HepG2 (cell line): ENCODE measurements around the gene BLOC1S4. TPM values are rescaled to one million over a fixed set of nuclear protein-coding genes. Genes with fewer than 3 reads are reported as not detected.

ENCODE experiments used
- ATAC-seq: fragments of 200-7000 bp; cut with Tn5 transposase; 3 replicates; pipeline ENCODE4 v1.9.1; 2020; ENCODE audit warnings: mild to moderate bottlenecking, moderate library complexity
- BruUV-seq: library from RNA; stranded (reverse); fragments of 400-500 nt; replicated peaks from 2 replicates; lab custom pipeline; 2021; lab: Mats Ljungman, UMichigan
- CTCF ChIA-PET: fragments of 300-600 bp; formaldehyde crosslinking; extraction: SDS; loops from one replicate; lab custom pipeline; 2021; ENCODE audit warnings: low total read pairs, inconsistent platforms, low intra/inter-chr PET ratio; lab: Yijun Ruan, JAX
- POLR2A ChIA-PET: fragments of 350-600 bp; sonication (Branson Sonifier 250); formaldehyde crosslinking; loops from one replicate; lab custom pipeline; 2020; ENCODE audit warnings: antibody characterized with exemption, inconsistent platforms; lab: Yijun Ruan, JAX
- DNase-seq: peaks from one replicate; pipeline ENCODE4 v3.0.0-alpha.2; 2015; ENCODE audit warnings: low spot score
- FAIRE-seq: peaks from 3 replicates; lab custom pipeline; 2011; peaks lifted over from hg19 to GRCh38; lab: Jason Lieb, UNC
- H2AFZ ChIP-seq: one replicate; pipeline ENCODE4 v1.6.1; 2011; ENCODE audit warnings: low read length, inconsistent platforms
- H3K27ac ChIP-seq: fragments of 300-600 bp; 3 replicates; pipeline ENCODE4 v1.8.0; 2011; ENCODE audit warnings: mixed run types, mild to moderate bottlenecking, mixed read lengths, low read length, inconsistent platforms; ENCODE audit not compliant: insufficient read depth; ENCODE audit errors: extremely low read length
- H3K27me3 ChIP-seq, 2 experiments: fragments of 200-600 bp in 1 of 2; 2 replicates in 1 of 2; 3 replicates in 1 of 2; pipeline versions ENCODE4 v1.6.0 to v1.8.0; 2011; ENCODE audit warnings: low read length in 2 of 2, mild to moderate bottlenecking in 2 of 2, moderate library complexity in 2 of 2, inconsistent platforms in 1 of 2; ENCODE audit not compliant: insufficient read depth in 2 of 2, control insufficient read depth in 1 of 2
- H3K36me3 ChIP-seq, 2 experiments: fragments of 200-600 bp in 1 of 2; replicated peaks in 1 of 2; 2 replicates in 1 of 2; 3 replicates in 1 of 2; pipeline versions ENCODE4 v1.5.1 to v1.8.0; 2011; ENCODE audit warnings: low read length in 2 of 2, inconsistent platforms in 1 of 2; ENCODE audit not compliant: insufficient read depth in 2 of 2, control insufficient read depth in 1 of 2
- H3K4me1 ChIP-seq: 2 replicates; pipeline ENCODE4 v1.5.1; 2012; ENCODE audit warnings: low read length, inconsistent platforms; ENCODE audit not compliant: insufficient read depth
- H3K4me2 ChIP-seq: 2 replicates; pipeline ENCODE4 v1.6.0; 2011; ENCODE audit warnings: low read depth, low read length, inconsistent platforms
- H3K4me3 ChIP-seq, 3 experiments: fragments of 200-600 bp in 1 of 3; sonication (generic), shearing (Covaris generic) in 1 of 3; replicated peaks in 1 of 3; 2 replicates each; pipeline ENCODE4 v1.5.1; 2011 to 2016; ENCODE audit warnings: low read length in 3 of 3, inconsistent platforms in 2 of 3, low read depth in 2 of 3, mild to moderate bottlenecking in 2 of 3, control low read depth in 1 of 3, mixed read lengths in 1 of 3; ENCODE audit not compliant: insufficient read depth in 1 of 3
- H3K79me2 ChIP-seq: one replicate; pipeline ENCODE4 v1.6.1; 2011; ENCODE audit warnings: low read length, inconsistent platforms; ENCODE audit not compliant: insufficient read depth
- H3K9ac ChIP-seq: 2 replicates; pipeline ENCODE4 v1.6.0; 2011; ENCODE audit warnings: mild to moderate bottlenecking, low read depth, low read length, inconsistent platforms; ENCODE audit not compliant: insufficient read depth
- H3K9me3 ChIP-seq: 2 replicates; pipeline ENCODE4 v1.5.1; 2012; ENCODE audit warnings: mild to moderate bottlenecking, low read length
- H4K20me1 ChIP-seq: 2 replicates; pipeline ENCODE4 v1.6.0; 2011; ENCODE audit warnings: inconsistent platforms, mild to moderate bottlenecking, low read length, moderate library complexity; ENCODE audit not compliant: insufficient read depth
- HOXA3 ChIP-seq: sonication (generic); formaldehyde crosslinking; IDR thresholded peaks from 2 replicates; pipeline ENCODE4 v1.5.0; 2020; ENCODE audit warnings: missing genetic modification reagents
- PBX2 ChIP-seq: IDR thresholded peaks from 2 replicates; pipeline ENCODE4 v1.6.1; 2016; ENCODE audit warnings: control low read depth
- SMC3 ChIP-seq: IDR thresholded peaks from 2 replicates; pipeline ENCODE4 v1.6.1; 2011; ENCODE audit warnings: low read length, improper control_type of control experiment
- STAG1 ChIP-seq: sonication (generic); formaldehyde crosslinking; IDR thresholded peaks from 2 replicates; pipeline ENCODE4 v1.4.0; 2020; ENCODE audit warnings: missing genetic modification reagents
- TARDBP ChIP-seq: sonication (generic); formaldehyde crosslinking; IDR thresholded peaks from 2 replicates; pipeline ENCODE4 v1.8.0; 2022; ENCODE audit warnings: mild to moderate bottlenecking, missing genetic modification reagents
- TCF12 ChIP-seq, 2 experiments: fragments of 450-650 bp in 1 of 2; sonication (generic) in 1 of 2; formaldehyde crosslinking in 1 of 2; IDR thresholded peaks; 2 replicates each; pipeline versions ENCODE4 v1.6.1 to v1.8.0; 2017 to 2022; ENCODE audit warnings: antibody characterized with exemption in 1 of 2, mild to moderate bottlenecking in 1 of 2, missing genetic modification reagents in 1 of 2, moderate library complexity in 1 of 2
- ZNF687 ChIP-seq: sonication (generic); formaldehyde crosslinking; IDR thresholded peaks from 2 replicates; pipeline ENCODE4 v1.5.1; 2020; ENCODE audit warnings: mild to moderate bottlenecking, missing genetic modification reagents, moderate library complexity
- WGBS: methylation state at CpG from one replicate; pipeline ENCODE4 v1.1.6; 2017; ENCODE audit warnings: low lambda C conversion rate; 5-methylcytosine and 5-hydroxymethylcytosine counted together
- in situ Hi-C: cut with HindIII; loops from 2 replicates; pipeline ENCODE4 v1.10.0; 2017; ENCODE audit warnings: low pct_unique_long_range_greater_than_20kb; ENCODE audit not compliant: extremely low pct_ligation_motif_present
- intact Hi-C: fragments of 100-400 bp; cut with micrococcal nuclease; formaldehyde crosslinking; loops from one replicate; pipeline ENCODE4 v1.10.0; 2022; ENCODE audit not compliant: unreplicated experiment
- polyA plus RNA-seq, 8 experiments: library from polyadenylated mRNA; depleted of rRNA in 3 of 8; stranded (reverse) in 7 of 8; unstranded in 1 of 8; fragments of >200 nt; fragmentation: Illumina TruSeq in 4 of 8; extraction: Trizol in 4 of 8; gene quantifications; 2 replicates each; pipeline versions ENCODE4 v1.2.1 to v1.2.3, GENCODE V29; 2011 to 2016; ENCODE audit warnings: low read depth in 4 of 8, missing spikeins in 1 of 8, mixed read lengths in 1 of 8; ENCODE audit not compliant: insufficient read depth in 1 of 8
- total RNA-seq, 5 experiments: library from RNA; depleted of rRNA; stranded (reverse); fragments of >200 nt; fragmentation: Illumina TruSeq; extraction: Trizol; gene quantifications; 2 replicates each; pipeline ENCODE4 v1.2.3, GENCODE V29; 2016; ENCODE audit warnings: low read depth in 1 of 5
- TF ChIP-seq, protein P1 (sequence below): sonication (generic); formaldehyde crosslinking; IDR thresholded peaks from 2 replicates; pipeline ENCODE4 v1.5.0; 2020; ENCODE audit warnings: mild to moderate bottlenecking, missing genetic modification reagents, moderate library complexity

BLOC1S4 gene
- total and polyA plus RNA-seq, 2 of the 13 experiments (the other 11 are each of a cell fraction or from before 2014, with no cell fraction given) = 15.5 to 20.9 TPM

DNA sequence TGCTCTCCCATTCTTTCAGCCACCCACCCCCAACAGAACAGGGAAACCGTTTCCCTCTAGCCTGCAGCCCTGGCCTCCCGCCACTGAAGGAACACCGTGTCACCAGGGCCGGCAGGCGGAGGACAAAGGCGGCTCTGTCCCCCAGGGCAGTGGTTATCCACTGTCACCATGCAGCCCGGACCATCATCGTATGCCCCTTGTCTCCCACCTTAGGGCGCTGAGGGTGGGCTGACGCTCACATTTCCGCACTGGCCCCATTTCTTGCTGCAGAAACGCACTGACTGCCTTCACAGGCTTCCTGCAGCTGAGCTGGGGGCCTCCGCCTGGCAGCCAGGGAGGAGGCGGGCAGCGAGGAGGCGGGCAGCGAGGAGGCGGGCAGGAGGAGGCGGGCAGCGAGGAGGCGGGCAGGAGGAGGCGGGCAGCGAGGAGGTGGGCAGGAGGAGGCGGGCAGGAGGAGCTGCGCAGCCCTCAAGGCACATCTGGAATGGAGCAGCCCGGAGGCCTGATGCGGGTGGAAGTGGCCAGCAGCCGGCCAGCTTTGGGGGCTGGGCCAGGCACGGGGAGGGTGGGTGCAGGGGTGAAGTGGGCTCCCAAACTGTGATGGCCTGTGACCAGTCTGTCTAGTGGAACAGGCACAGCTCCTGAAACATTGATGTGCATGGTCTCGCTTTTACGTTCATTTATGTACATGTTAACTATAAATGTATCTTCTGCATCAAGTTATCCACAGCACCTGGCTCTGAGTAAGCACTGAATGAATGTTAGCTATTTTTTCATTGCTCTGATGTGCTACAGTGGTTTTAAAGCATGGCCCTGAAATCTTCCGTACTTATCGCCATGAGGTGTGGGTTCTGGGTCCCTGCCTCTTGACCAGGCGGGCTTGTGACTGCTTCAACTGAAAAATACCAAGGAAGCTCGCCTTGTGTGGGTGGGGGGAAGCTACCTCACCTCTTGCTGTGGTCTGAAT lies 46.0 kb downstream of the BLOC1S4 start (continued):
- TF ChIP-seq TARDBP (CRISPR knock-in tag) = no peak

DNA sequence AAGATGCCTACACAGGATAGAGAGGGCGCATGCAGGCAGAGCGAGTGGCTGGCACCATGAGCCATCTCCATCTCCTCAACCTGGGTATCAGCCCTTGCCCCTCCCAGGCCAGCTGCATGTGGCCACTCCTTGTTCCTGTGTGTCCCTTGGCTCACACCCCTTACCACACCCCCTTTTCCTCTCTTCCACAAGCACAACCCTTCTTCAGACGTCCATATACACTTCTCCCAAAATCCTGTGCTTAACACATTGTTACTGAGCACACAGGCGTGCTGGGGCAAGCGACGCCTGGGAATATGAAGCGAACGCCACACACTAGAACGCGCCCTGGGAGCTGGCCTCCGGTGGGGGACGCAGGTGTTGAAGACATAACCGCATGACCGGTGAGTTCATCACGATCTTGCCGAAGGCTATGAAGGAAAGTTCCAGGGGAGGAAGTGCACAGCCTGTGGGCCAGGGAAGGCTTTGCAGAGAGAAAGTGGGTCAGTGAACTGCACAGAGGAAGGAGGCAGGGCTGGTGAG lies 47.4 kb downstream of the BLOC1S4 start:
- H3K27ac ChIP-seq = no peak overlapping the region
- no peaks in the 10 kb centered on the region for H4K20me1 ChIP-seq
- ChIA-PET POLR2A (no interaction called here), CTCF (interaction anchor here (0.8 to 1.3 kb wide), 2 partner anchors 43 to 111 kb away, joined by 3 read pairs; no protein-coding TSS in a partner anchor)
- H3K79me2 ChIP-seq = no peaks in the 10 kb centered on the region
- H3K4me3 ChIP-seq = no peak overlapping the region
- DNase-seq = no peak
- H2AFZ ChIP-seq = no peak overlapping the region
- TF ChIP-seq SMC3 = peak; percentile 42; the same call in 1 of the 2 replicates
- 0 out of 2 replicates have a peak, but pooled peaks have one; percentile 33 for TF ChIP-seq HOXA3 (CRISPR knock-in tag)
- TF ChIP-seq, protein P1, sequence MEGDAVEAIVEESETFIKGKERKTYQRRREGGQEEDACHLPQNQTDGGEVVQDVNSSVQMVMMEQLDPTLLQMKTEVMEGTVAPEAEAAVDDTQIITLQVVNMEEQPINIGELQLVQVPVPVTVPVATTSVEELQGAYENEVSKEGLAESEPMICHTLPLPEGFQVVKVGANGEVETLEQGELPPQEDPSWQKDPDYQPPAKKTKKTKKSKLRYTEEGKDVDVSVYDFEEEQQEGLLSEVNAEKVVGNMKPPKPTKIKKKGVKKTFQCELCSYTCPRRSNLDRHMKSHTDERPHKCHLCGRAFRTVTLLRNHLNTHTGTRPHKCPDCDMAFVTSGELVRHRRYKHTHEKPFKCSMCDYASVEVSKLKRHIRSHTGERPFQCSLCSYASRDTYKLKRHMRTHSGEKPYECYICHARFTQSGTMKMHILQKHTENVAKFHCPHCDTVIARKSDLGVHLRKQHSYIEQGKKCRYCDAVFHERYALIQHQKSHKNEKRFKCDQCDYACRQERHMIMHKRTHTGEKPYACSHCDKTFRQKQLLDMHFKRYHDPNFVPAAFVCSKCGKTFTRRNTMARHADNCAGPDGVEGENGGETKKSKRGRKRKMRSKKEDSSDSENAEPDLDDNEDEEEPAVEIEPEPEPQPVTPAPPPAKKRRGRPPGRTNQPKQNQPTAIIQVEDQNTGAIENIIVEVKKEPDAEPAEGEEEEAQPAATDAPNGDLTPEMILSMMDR = peak; percentile 53
- TF ChIP-seq ZNF687 (CRISPR knock-in tag) = peak; percentile 42
- TF ChIP-seq PBX2 (CRISPR knock-in tag) = no peak
- peak; percentile 30; the same call in 1 of the 2 replicates for TF ChIP-seq STAG1 (CRISPR knock-in tag)
- no peak for TF ChIP-seq TCF12 (IDR thresholded peaks at IDR 0.05)
- TF ChIP-seq TCF12 (CRISPR knock-in tag; IDR thresholded peaks at IDR 0.05) = no peak
- 48% methylated on average over 16 of the region's 16 CpGs for WGBS
- FAIRE-seq = peak; percentile 76
- peaks cover 63% of the 10 kb centered on the region for H3K4me1 ChIP-seq
- intact Hi-C loops (loop anchor here (5.0 kb wide), 1 partner anchor 41 kb away; no protein-coding TSS in a partner anchor), in situ Hi-C loops (no loop called here)
- no TSS peak for BruUV-seq
- no peaks in the 10 kb centered on the region for H3K9me3 ChIP-seq
- H3K9ac ChIP-seq = no peak overlapping the region
- peak overlapping the region; percentile 26; the same call in 1 of the 2 replicates for H3K4me2 ChIP-seq
- ATAC-seq = peak; percentile 50
- no peaks in the 10 kb centered on the region for H3K27me3 ChIP-seq
- no peaks in the 10 kb centered on the region for H3K36me3 ChIP-seq
